Cardiac fibroblast (primary cell): Measurements from ENCODE around the gene PAM.
"Not testable (repeated sequence)": the region's sequence is repeated elsewhere in the genome, so short reads cannot be mapped to it uniquely, and the experiment has no call there.

Experiments used
- DNase-seq, 2 donors: peaks; one replicate each; pipeline versions ENCODE4 v3.0.0 to v3.0.0-alpha.2; 2010; ENCODE audit warnings: low read depth in 2 of 2
- H3K4me3 ChIP-seq, 2 donors: replicated peaks in 1 of 2; 1 replicate in 1 of 2; 2 replicates in 1 of 2; pipeline ENCODE4 v1.5.1; 2011; ENCODE audit warnings: low read depth in 2 of 2, low read length in 2 of 2, mild to moderate bottlenecking in 2 of 2, moderate library complexity in 1 of 2
- CTCF ChIP-seq: IDR thresholded peaks from one replicate; pipeline ENCODE4 v1.5.1; 2011; ENCODE audit warnings: low read depth, mild to moderate bottlenecking, low read length, inconsistent platforms

Gene PAM

GRCh38 chr5:103035701-103036100, 280.6 kb downstream of the PAM start:
- no peak overlapping the region for H3K4me3 ChIP-seq
- DNase-seq: peak in 1 of 2 donors; percentile 17
- no peak for TF ChIP-seq CTCF

GRCh38 chr5:103036601-103037000, 281.5 kb downstream of the PAM start:
- H3K4me3 ChIP-seq: no peak overlapping the region
- DNase-seq: no peak
- no peak for TF ChIP-seq CTCF

- DNase-seq: no peak
- no peak overlapping the region for H3K4me3 ChIP-seq
- TF ChIP-seq CTCF: no peak
These were observed 282.8 kb downstream of the PAM start for GRCh38 chr5:103037673-103038455.

GRCh38 chr5:103041071-103041676, 286.1 kb downstream of the PAM start:
- peak; percentile 74 to 78 for DNase-seq
- peak; percentile 37 for TF ChIP-seq CTCF
- no peak overlapping the region for H3K4me3 ChIP-seq

GRCh38 chr5:103046706-103047105, 291.6 kb downstream of the PAM start:
- not testable (repeated sequence) for H3K4me3 ChIP-seq, DNase-seq

- peak in 1 of 2 donors; percentile 44 for DNase-seq
- H3K4me3 ChIP-seq: no peak overlapping the region
- TF ChIP-seq CTCF: no peak
These were observed 302.4 kb downstream of the PAM start for GRCh38 chr5:103057208-103058130.

GRCh38 chr5:103059525-103059924, 304.4 kb downstream of the PAM start:
- DNase-seq: no peak
- H3K4me3 ChIP-seq: no peak overlapping the region
- no peak for TF ChIP-seq CTCF
